Astrocyte (in vitro differentiated cells and primary cell): ENCODE measurements around the gene KCNQ5. TPM values are rescaled to one million over a fixed set of nuclear protein-coding genes. Genes with fewer than 3 reads are reported as not detected.

ENCODE experiments used
- DNase-seq: peaks from one replicate; pipeline ENCODE4 v3.0.0-alpha.2; 2010; ENCODE audit warnings: low read depth
- FAIRE-seq: peaks from 2 replicates; lab custom pipeline; 2011; peaks lifted over from hg19 to GRCh38; lab: Jason Lieb, UNC
- H2AFZ ChIP-seq: 2 replicates; pipeline ENCODE4 v1.6.0; 2012; ENCODE audit warnings: low read depth, low read length, inconsistent platforms
- H3K27ac ChIP-seq: 2 replicates; pipeline ENCODE4 v1.5.1; 2011; ENCODE audit warnings: low read depth, low read length, inconsistent platforms
- H3K27me3 ChIP-seq: 2 replicates; pipeline ENCODE4 v1.6.0; 2011; ENCODE audit warnings: low read length, inconsistent platforms; ENCODE audit not compliant: insufficient read depth
- H3K36me3 ChIP-seq: 2 replicates; pipeline ENCODE4 v1.5.1; 2011; ENCODE audit warnings: low read length, inconsistent platforms; ENCODE audit not compliant: insufficient read depth
- H3K4me1 ChIP-seq: 2 replicates; pipeline ENCODE4 v1.5.1; 2011; ENCODE audit warnings: low read length, inconsistent platforms; ENCODE audit not compliant: insufficient read depth
- H3K4me2 ChIP-seq: 2 replicates; pipeline ENCODE4 v1.6.0; 2012; ENCODE audit warnings: low read length, inconsistent platforms
- H3K4me3 ChIP-seq: 2 replicates; pipeline ENCODE4 v1.5.1; 2011; ENCODE audit warnings: low read depth, mild to moderate bottlenecking, low read length, inconsistent platforms; ENCODE audit not compliant: insufficient read depth
- H3K79me2 ChIP-seq: 2 replicates; pipeline ENCODE4 v1.6.0; 2012; ENCODE audit warnings: mild to moderate bottlenecking, low read length, inconsistent platforms; ENCODE audit not compliant: insufficient read depth
- H3K9ac ChIP-seq: 2 replicates; pipeline ENCODE4 v1.6.0; 2012; ENCODE audit warnings: mild to moderate bottlenecking, low read length, inconsistent platforms
- H3K9me3 ChIP-seq: 2 replicates; pipeline ENCODE4 v1.5.1; 2012; ENCODE audit warnings: low read depth, mild to moderate bottlenecking, low read length, inconsistent platforms; ENCODE audit not compliant: insufficient read depth
- H4K20me1 ChIP-seq: 2 replicates; pipeline ENCODE4 v1.6.0; 2012; ENCODE audit warnings: low read length, inconsistent platforms; ENCODE audit not compliant: insufficient read depth
- H3K27ac Mint-ChIP-seq: one replicate; pipeline ENCODE4 v1.8.0; 2021; ENCODE audit warnings: mild to moderate bottlenecking, mixed read lengths; ENCODE audit not compliant: unreplicated experiment
- H3K27me3 Mint-ChIP-seq: one replicate; pipeline ENCODE4 v1.8.0; 2021; ENCODE audit warnings: low read depth, mixed read lengths; ENCODE audit not compliant: unreplicated experiment
- H3K36me3 Mint-ChIP-seq: one replicate; pipeline ENCODE4 v1.8.0; 2021; ENCODE audit warnings: low read depth, mixed read lengths; ENCODE audit not compliant: unreplicated experiment
- H3K4me1 Mint-ChIP-seq: one replicate; pipeline ENCODE4 v1.8.0; 2021; ENCODE audit warnings: low read depth, mixed read lengths; ENCODE audit not compliant: unreplicated experiment
- H3K4me3 Mint-ChIP-seq: one replicate; pipeline ENCODE4 v1.8.0; 2021; ENCODE audit warnings: mild to moderate bottlenecking, moderate library complexity, mixed read lengths; ENCODE audit not compliant: unreplicated experiment
- H3K9me3 Mint-ChIP-seq: one replicate; pipeline ENCODE4 v1.8.0; 2021; ENCODE audit warnings: mild to moderate bottlenecking, mixed read lengths; ENCODE audit not compliant: unreplicated experiment
- EZH2 ChIP-seq: IDR thresholded peaks from 2 replicates; pipeline ENCODE4 v1.6.1; 2012; ENCODE audit warnings: mild to moderate bottlenecking, low read length, inconsistent platforms; ENCODE audit not compliant: insufficient read depth
- total RNA-seq: library from RNA; stranded (reverse); gene quantifications from 2 replicates; pipeline ENCODE4 v1.2.1, GENCODE V29; 2021
- TF ChIP-seq, protein P1 (sequence below): IDR thresholded peaks from 2 replicates; pipeline ENCODE4 v1.5.1; 2011; ENCODE audit warnings: low read depth, mild to moderate bottlenecking, inconsistent platforms, low read length, moderate library complexity; ENCODE audit not compliant: insufficient read depth

The KCNQ5 gene
- total RNA-seq, 1 donor from 2014 or later, result 2.0 TPM

DNA sequence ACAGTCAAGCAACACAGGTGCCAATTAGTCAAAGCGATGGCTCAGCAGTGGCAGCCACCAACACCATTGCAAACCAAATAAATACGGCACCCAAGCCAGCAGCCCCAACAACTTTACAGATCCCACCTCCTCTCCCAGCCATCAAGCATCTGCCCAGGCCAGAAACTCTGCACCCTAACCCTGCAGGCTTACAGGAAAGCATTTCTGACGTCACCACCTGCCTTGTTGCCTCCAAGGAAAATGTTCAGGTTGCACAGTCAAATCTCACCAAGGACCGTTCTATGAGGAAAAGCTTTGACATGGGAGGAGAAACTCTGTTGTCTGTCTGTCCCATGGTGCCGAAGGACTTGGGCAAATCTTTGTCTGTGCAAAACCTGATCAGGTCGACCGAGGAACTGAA lies 572.9 kb downstream of the KCNQ5 start:
- Mint-ChIP-seq H3K27me3 (no peaks in the 10 kb centered on the region), H3K36me3 (no peaks in the 10 kb centered on the region), H3K27ac (no peak overlapping the region), H3K4me3 (no peak overlapping the region), H3K4me1 (no peaks in the 10 kb centered on the region), H3K9me3 (no peaks in the 10 kb centered on the region)
- Histone ChIP-seq H4K20me1 (no peaks in the 10 kb centered on the region), H3K4me2 (no peak overlapping the region), H3K36me3 (no peaks in the 10 kb centered on the region), H3K27me3 (no peaks in the 10 kb centered on the region), H3K9ac (no peak overlapping the region), H3K79me2 (no peaks in the 10 kb centered on the region), H2AFZ (no peak overlapping the region), H3K27ac (no peak overlapping the region), H3K4me3 (no peak overlapping the region), H3K9me3 (no peaks in the 10 kb centered on the region), H3K4me1 (no peaks in the 10 kb centered on the region)
- no peak for TF ChIP-seq EZH2
- TF ChIP-seq, protein P1, sequence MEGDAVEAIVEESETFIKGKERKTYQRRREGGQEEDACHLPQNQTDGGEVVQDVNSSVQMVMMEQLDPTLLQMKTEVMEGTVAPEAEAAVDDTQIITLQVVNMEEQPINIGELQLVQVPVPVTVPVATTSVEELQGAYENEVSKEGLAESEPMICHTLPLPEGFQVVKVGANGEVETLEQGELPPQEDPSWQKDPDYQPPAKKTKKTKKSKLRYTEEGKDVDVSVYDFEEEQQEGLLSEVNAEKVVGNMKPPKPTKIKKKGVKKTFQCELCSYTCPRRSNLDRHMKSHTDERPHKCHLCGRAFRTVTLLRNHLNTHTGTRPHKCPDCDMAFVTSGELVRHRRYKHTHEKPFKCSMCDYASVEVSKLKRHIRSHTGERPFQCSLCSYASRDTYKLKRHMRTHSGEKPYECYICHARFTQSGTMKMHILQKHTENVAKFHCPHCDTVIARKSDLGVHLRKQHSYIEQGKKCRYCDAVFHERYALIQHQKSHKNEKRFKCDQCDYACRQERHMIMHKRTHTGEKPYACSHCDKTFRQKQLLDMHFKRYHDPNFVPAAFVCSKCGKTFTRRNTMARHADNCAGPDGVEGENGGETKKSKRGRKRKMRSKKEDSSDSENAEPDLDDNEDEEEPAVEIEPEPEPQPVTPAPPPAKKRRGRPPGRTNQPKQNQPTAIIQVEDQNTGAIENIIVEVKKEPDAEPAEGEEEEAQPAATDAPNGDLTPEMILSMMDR, result no peak
- no peak for DNase-seq
- no peak for FAIRE-seq

DNA sequence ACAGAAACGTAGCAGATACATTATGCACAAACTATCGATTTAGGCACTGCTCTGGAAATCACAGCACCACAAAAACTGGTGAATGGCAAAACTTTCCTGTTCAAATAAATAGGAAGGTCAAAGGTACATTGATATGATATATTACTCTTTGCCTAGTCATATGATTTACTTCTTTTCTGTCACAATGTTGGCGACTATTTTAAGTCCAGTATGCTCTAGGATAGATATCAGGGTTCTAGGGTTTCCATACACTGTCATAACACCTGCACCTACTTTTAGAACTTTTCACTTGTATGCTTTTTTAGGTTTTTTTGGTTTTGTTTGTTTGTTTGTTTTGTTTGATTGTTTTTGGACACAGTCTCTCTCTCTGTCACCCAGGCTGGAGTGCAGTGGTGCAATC lies 578.4 kb downstream of the KCNQ5 start:
- peaks cover 2% of the 10 kb centered on the region for H3K9me3 Mint-ChIP-seq
- Histone ChIP-seq H3K4me1 (no peaks in the 10 kb centered on the region), H3K9ac (no peak overlapping the region), H3K27me3 (no peaks in the 10 kb centered on the region), H2AFZ (no peak overlapping the region), H3K79me2 (no peaks in the 10 kb centered on the region), H3K27ac (no peak overlapping the region), H3K4me3 (no peak overlapping the region), H3K4me2 (no peak overlapping the region), H4K20me1 (no peaks in the 10 kb centered on the region), H3K36me3 (no peaks in the 10 kb centered on the region), H3K9me3 (no peaks in the 10 kb centered on the region)
- TF ChIP-seq EZH2, result no peak
- TF ChIP-seq, protein P1, result no peak
- DNase-seq (no peak), FAIRE-seq (no peak)
- H3K27me3 Mint-ChIP-seq, result no peaks in the 10 kb centered on the region
- H3K27ac Mint-ChIP-seq, result no peak overlapping the region
- no peak overlapping the region for H3K4me3 Mint-ChIP-seq
- no peaks in the 10 kb centered on the region for H3K36me3 Mint-ChIP-seq
- peaks cover 2% of the 10 kb centered on the region for H3K4me1 Mint-ChIP-seq

DNA sequence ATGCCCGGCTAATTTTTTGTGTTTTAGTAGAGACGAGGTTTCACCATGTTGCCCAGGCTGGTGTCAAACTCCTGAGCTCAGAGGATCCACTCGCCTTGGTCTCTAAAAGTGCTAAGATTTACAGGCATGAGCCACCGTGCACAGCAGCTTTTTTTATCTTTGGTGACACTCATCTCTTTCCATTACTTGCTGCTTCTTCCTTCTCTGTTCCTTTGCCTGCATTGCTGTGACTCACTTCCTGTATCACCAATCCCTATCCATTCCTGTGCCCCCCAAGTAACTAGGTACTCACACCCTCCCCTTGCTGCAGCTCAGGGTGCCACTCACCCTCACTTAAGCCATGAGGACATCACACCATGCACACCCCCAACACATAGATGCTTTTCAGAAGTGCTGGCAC lies 578.9 kb downstream of the KCNQ5 start:
- Histone ChIP-seq H4K20me1 (no peaks in the 10 kb centered on the region), H3K36me3 (no peaks in the 10 kb centered on the region), H3K9me3 (no peaks in the 10 kb centered on the region), H3K79me2 (no peaks in the 10 kb centered on the region), H3K27ac (no peak overlapping the region), H3K9ac (no peak overlapping the region), H3K27me3 (no peaks in the 10 kb centered on the region), H3K4me1 (no peaks in the 10 kb centered on the region), H2AFZ (no peak overlapping the region), H3K4me2 (no peak overlapping the region), H3K4me3 (no peak overlapping the region)
- Mint-ChIP-seq H3K27ac (no peak overlapping the region), H3K9me3 (peaks cover 2% of the 10 kb centered on the region), H3K4me3 (no peak overlapping the region), H3K36me3 (no peaks in the 10 kb centered on the region), H3K4me1 (peaks cover 2% of the 10 kb centered on the region), H3K27me3 (no peaks in the 10 kb centered on the region)
- DNase-seq (no peak), FAIRE-seq (no peak)
- TF ChIP-seq, protein P1, result no peak
- TF ChIP-seq EZH2, result no peak
